RWPE2 (cell line): ENCODE data around the gene RETSAT.
"Not testable (repeated sequence)": the region's sequence is repeated elsewhere in the genome, so short reads cannot be mapped to it uniquely, and the experiment has no call there.

ENCODE experiments used
- ATAC-seq: fragments of 200-7000 bp; cut with Tn5 transposase; 3 replicates; pipeline ENCODE4 v1.9.1; 2021; ENCODE audit warnings: low read depth
- DNase-seq: peaks from one replicate; pipeline ENCODE4 v3.0.0-alpha.2; 2020; ENCODE audit warnings: low spot score
- H3K27ac ChIP-seq: fragments of 450-650 bp; 2 replicates; pipeline ENCODE4 v1.5.1; 2017; ENCODE audit warnings: mild to moderate bottlenecking; ENCODE audit not compliant: poor library complexity, severe bottlenecking
- H3K27me3 ChIP-seq: fragments of 250-450 bp; sonication (Bioruptor Pico); 2 replicates; pipeline ENCODE4 v1.5.1; 2021; ENCODE audit warnings: mild to moderate bottlenecking, moderate library complexity; ENCODE audit not compliant: insufficient read depth, poor library complexity, severe bottlenecking
- H3K36me3 ChIP-seq: fragments of 250-450 bp; sonication (Bioruptor Pico); 2 replicates; pipeline ENCODE4 v1.5.1; 2020; ENCODE audit warnings: low read depth, mild to moderate bottlenecking, moderate library complexity
- H3K4me1 ChIP-seq: fragments of 250-450 bp; sonication (Bioruptor Pico); 2 replicates; pipeline ENCODE4 v1.5.1; 2021; ENCODE audit warnings: mild to moderate bottlenecking, moderate library complexity; ENCODE audit not compliant: insufficient read depth, poor library complexity, severe bottlenecking
- H3K4me3 ChIP-seq: fragments of 250-450 bp; sonication (Bioruptor Pico); 2 replicates; pipeline ENCODE4 v1.5.1; 2021; ENCODE audit warnings: mild to moderate bottlenecking, moderate library complexity; ENCODE audit not compliant: severe bottlenecking
- H3K9me3 ChIP-seq: fragments of 250-450 bp; sonication (Bioruptor Pico); 2 replicates; pipeline ENCODE4 v1.5.1; 2021; ENCODE audit warnings: mild to moderate bottlenecking, moderate library complexity; ENCODE audit not compliant: severe bottlenecking
- CTCF ChIP-seq: fragments of 450-650 bp; IDR thresholded peaks from one replicate; pipeline ENCODE4 v1.5.1; 2017; ENCODE audit warnings: mild to moderate bottlenecking, moderate library complexity; ENCODE audit not compliant: poor library complexity, severe bottlenecking

Gene RETSAT

DNA sequence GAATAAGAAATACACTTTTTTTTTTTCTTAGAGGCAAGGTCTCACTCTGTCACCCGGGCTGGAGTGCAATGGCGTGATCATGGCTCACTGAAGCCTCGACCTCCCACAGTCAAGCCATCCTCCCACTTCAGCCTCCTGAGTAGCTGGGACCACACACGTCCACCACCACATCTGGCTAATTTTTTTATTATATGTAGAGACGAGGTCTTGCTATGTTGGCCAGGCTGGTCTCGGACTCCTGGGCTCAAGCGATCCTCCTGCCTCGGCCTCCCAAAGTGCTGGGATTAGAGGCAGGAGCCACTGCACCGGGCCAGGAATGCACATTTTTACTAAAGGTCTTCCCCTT is 28.9 kb downstream of the RETSAT start:
- no peak for ATAC-seq
- Histone ChIP-seq H3K36me3 (peaks cover 64% of the 10 kb centered on the region), H3K4me1 (peaks cover 10% of the 10 kb centered on the region), H3K27ac (no peak overlapping the region), H3K9me3 (no peaks in the 10 kb centered on the region), H3K4me3 (peak overlapping the region; percentile 52), H3K27me3 (no peaks in the 10 kb centered on the region)
- no peak for TF ChIP-seq CTCF
- DNase-seq = no peak

DNA sequence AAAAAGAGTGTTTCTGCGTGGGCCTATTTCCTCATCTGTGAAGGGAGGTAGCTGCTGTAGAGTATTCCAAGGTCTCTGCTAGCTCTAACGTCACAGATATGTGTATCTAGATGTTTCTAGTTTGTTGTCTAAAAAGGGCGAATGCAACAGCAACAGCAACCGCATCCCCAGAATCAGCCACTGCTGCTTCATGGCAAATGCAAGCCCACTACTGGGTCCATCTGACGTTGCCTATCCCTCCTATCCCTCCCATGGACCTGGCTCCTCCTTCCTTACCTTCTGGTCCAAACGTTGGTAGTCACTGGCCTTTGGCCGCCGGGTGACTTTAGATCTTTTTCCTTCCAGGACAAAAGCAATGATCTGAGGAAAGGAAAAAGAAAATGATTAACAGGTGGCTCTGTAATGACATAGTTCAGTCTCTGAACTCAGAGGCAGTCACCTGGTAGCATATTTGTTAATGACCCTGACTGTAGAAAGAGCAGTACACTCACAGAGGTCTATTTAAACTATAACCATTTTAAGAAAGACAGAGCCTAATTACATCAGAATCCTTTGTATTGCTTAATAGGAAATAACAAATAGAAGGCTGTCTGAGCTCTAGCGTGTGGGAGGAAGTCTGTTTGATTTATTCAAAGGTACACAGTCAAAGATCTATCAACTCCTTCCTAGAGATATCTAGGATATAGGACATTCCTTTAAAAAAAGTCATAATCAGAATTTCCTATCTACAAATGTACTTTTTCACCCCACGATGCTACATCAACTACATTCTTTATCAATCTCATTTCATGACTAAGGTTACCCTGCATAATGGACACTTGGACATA is 29.5 kb downstream of the RETSAT start:
- DNase-seq = no peak
- Histone ChIP-seq H3K4me3 (peak overlapping the region; percentile 52), H3K36me3 (peaks cover 70% of the 10 kb centered on the region), H3K9me3 (no peaks in the 10 kb centered on the region), H3K27ac (no peak overlapping the region), H3K4me1 (peaks cover 10% of the 10 kb centered on the region), H3K27me3 (no peaks in the 10 kb centered on the region)
- TF ChIP-seq CTCF = no peak
- ATAC-seq = no peak

DNA sequence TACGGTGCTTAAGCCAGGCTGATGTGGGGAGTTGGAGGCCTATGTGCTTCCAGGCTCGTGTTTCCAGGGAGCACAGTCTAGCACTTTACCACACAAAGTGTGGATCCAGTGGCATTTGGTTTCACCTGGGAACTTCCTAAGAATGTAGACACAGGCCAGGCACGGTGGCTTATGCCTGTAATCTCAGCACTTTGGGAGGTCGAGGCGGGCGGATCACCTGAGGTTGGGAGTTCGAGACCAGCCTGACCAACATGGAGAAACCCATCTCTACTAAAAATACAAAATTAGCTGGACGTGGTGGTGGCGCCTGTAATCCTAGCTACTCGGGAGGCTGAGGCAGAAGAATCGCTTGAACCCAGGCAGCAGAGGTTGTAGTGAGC is 30.4 kb downstream of the RETSAT start:
- not testable (repeated sequence) for H3K27ac ChIP-seq, DNase-seq, H3K4me3 ChIP-seq, H3K9me3 ChIP-seq, H3K27me3 ChIP-seq, ATAC-seq
- H3K4me1 ChIP-seq = peaks cover 10% of the 10 kb centered on the region
- peaks cover 79% of the 10 kb centered on the region for H3K36me3 ChIP-seq

DNA sequence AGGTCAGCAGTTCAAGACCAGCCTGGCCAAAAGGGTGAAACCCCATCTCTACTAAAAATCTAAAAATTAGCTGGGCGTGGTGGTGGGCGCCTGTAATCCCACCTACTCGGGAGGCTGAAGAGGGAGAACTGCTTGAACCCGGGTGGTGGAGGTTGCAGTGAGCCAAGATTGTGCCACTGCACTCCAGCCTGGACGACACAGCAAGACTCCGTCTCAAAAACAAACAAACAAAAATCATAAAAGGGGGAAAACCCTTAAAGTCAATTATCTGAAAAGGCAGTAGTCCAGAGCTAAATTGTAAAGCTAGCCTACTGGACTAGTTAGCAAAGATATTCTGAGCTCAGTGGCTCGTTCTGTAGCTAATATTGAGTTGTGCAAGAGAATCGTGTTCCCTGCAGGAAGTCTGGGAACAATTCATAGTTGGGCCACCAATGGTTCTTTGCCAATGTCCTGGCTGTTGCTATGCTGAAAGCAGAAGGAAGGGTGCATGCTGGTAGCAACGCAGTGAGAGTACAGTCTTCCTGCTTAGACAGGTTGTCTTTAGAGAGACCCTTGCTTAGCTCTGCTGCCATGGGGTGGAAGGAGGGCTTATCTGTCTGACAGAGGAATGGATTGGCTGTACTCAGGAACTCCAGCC is 30.9 kb downstream of the RETSAT start:
- no peak for ATAC-seq
- Histone ChIP-seq H3K9me3 (no peaks in the 10 kb centered on the region), H3K27me3 (no peaks in the 10 kb centered on the region), H3K4me1 (peaks cover 6% of the 10 kb centered on the region), H3K36me3 (peaks cover 82% of the 10 kb centered on the region), H3K4me3 (no peak overlapping the region), H3K27ac (no peak overlapping the region)
- TF ChIP-seq CTCF = no peak
- DNase-seq = no peak

- Histone ChIP-seq H3K36me3 (peaks cover 76% of the 10 kb centered on the region), H3K27me3 (no peaks in the 10 kb centered on the region), H3K4me3 (no peak overlapping the region), H3K27ac (no peak overlapping the region), H3K9me3 (no peaks in the 10 kb centered on the region), H3K4me1 (peaks cover 1% of the 10 kb centered on the region)
- no peak for DNase-seq
- no peak for ATAC-seq
- no peak for TF ChIP-seq CTCF
These were observed 34.5 kb downstream of the RETSAT start for GRCh38 chr2:85319796-85320195.
